Measurements from ENCODE around the gene SYCE1L.

DNA sequence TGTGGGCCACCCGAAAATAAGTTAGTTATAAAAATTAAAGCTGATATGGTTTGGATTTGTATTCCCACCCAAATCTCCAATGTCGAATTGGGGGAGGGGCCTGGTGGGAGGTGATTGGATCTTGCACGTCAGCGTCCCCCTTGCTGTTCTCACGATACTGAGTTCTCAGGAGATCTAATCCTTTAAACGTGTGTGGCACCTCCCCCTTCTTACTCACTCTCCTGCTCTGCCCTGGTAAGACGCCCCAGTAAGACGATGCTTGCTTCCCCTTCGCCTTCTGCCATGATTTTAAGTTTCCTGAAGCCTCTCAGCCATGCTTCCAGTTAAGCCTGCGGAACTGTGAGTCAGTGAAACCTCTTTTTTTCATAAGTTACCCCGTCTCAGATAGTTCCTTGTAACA, 35.4 kb downstream of the SYCE1L start:
- TF ChIP-seq POLR2A (IDR thresholded peaks at IDR 0.05; ENCODE audit: low read depth, low read length) (no peak), BHLHE40 (IDR thresholded peaks at IDR 0.05; ENCODE audit: low read depth, low read length) (no peak)
- TF ChIP-seq, protein P1, sequence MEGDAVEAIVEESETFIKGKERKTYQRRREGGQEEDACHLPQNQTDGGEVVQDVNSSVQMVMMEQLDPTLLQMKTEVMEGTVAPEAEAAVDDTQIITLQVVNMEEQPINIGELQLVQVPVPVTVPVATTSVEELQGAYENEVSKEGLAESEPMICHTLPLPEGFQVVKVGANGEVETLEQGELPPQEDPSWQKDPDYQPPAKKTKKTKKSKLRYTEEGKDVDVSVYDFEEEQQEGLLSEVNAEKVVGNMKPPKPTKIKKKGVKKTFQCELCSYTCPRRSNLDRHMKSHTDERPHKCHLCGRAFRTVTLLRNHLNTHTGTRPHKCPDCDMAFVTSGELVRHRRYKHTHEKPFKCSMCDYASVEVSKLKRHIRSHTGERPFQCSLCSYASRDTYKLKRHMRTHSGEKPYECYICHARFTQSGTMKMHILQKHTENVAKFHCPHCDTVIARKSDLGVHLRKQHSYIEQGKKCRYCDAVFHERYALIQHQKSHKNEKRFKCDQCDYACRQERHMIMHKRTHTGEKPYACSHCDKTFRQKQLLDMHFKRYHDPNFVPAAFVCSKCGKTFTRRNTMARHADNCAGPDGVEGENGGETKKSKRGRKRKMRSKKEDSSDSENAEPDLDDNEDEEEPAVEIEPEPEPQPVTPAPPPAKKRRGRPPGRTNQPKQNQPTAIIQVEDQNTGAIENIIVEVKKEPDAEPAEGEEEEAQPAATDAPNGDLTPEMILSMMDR (conservative IDR thresholded peaks at IDR 0.05; ENCODE audit: low read depth, low read length) = no peak

All from IMR-90 (cell line).